GM12891 (cell line): ENCODE data around the gene DIPK2A.

Experiments used
- POLR2A ChIP-seq: IDR thresholded peaks from 2 replicates; pipeline ENCODE4 v1.6.1; 2011; ENCODE audit warnings: low read depth, low read length, control low read depth
- POLR2AphosphoS5 ChIP-seq: IDR thresholded peaks from 2 replicates; pipeline ENCODE4 v1.6.1; 2011; ENCODE audit warnings: low read depth, low read length, control low read depth
- SPI1 ChIP-seq: IDR thresholded peaks from 2 replicates; pipeline ENCODE4 v1.6.1; 2011; ENCODE audit warnings: low read depth, low read length, control low read depth

DNA sequence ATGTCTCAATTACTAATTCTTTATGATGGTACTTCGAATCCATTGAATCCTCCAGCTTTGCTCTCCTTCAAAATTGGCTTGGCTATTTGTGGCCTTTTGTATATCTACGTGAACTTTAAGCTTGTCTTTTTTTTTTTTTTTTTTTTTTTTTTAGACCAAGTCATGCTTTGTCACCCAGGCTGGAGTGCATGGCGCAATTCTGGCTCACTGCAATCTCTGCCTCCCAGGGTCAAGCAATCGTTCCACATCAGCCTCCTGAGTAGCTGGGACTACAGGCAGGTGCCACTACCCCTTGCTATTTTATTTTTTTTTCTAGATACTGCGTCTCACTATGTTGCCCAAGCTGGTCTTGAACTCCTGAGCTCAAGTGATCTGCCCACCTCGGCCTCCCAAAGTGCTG, 7.7 kb upstream of the DIPK2A start:
- TF ChIP-seq POLR2A = no peak
- no peak for TF ChIP-seq POLR2AphosphoS5
- TF ChIP-seq SPI1 = no peak
